NOMO-1 (cell line): ENCODE results near the gene NPAS3.

ENCODE experiments used
- DNase-seq, 2 experiments: peaks; one replicate each; lab custom pipeline; 2025; ENCODE audit not compliant: unreplicated experiment in 2 of 2; lab: John Stamatoyannopoulos, UW

The NPAS3 gene

DNA sequence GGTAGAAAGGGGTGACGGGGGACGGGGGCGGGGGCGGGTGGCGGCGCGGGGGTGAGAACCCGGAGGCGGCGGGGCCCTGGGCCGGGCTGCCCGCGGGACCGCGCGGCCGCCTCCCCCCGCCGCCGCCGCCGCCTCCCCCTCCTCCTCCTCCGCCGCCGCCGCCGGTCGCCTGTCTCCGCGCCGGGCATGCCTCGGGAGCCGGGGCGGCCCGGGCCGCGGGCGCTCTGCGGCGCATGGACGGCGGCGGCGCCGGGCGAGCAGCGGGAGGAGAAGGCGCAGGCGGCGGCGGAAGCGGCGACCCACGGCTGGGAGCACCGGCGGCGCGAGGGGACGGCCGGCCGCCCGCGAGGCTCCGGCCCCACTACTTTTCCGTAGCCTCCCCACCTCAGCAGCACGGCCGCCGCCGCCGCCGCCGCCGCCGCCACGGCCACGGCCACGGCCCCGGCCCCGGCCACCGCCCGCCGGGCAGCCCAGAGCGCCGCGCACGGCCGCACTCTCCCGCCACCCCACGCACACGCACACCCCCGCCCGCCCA, at the start of gene NPAS3:
NPAS3 (plus strand) TSS at position 161 of the 535 bp plus-strand sequence.
- DNase-seq: no peak

- no peak for DNase-seq
Measured at GRCh38 chr14:32896979-32897697, 41.5 kb upstream of the NPAS3 start.

GRCh38 chr14:32897698-32898064, 41.0 kb upstream of the NPAS3 start:
- DNase-seq: no peak

DNA sequence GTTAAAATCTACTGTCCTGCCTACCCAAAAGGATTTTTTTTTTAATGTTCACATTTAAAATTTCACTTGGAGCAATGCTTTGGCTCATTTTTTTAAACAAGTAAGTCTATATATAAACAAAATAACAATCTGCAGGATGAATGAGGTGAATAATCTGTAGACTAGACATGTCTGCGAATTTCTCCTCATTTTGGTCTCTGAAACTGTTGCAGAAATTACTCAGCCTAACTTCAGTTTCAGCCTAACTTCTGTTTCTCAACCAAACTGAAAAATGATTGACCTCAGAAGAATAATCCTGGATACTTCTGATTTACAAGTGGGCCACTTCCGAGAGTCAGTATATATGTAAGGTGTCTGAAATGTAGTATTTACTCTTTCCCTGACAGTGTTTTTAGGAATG, 39.8 kb upstream of the NPAS3 start:
- no peak for DNase-seq

- DNase-seq: no peak
Measured at GRCh38 chr14:32900547-32900946, 38.1 kb upstream of the NPAS3 start.

DNA sequence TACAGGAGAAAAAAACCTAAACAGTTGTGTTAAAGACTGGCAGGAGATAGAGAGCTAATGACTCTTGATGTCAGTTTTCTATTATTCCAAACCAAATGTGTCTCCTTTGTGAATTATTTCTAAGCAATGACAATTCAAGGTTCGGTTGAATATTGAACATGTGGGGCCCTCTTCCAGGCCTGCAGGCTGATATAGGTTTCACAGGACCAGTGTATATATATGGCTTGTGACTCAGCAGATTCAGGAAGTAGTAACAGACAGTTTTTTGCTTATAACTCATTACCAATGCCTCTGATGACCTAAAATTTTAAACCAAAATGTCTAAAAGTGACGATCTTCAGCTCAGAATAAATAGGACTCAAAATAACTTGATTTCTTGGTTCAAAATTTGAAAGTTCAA, 33.7 kb upstream of the NPAS3 start:
- DNase-seq: no peak

DNA sequence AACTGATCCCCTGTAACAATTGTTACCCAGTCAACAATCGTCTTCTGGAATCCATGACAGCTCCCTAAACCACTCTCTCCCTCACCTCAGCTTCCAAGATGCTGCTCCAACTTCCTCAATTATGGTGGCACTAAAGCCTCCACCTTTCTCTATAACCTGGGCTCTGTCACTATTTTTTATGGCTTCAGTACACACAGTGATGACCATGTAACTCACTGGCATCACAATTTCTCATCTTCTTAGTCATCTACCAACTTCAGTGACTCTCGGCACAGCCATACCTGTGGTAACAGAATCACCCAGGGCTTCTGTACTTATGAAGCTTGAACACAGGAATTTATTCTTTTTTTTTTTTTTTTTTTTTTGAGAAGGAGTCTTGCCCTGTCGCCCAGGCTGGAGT, 32.0 kb upstream of the NPAS3 start:
- DNase-seq: no peak

DNA sequence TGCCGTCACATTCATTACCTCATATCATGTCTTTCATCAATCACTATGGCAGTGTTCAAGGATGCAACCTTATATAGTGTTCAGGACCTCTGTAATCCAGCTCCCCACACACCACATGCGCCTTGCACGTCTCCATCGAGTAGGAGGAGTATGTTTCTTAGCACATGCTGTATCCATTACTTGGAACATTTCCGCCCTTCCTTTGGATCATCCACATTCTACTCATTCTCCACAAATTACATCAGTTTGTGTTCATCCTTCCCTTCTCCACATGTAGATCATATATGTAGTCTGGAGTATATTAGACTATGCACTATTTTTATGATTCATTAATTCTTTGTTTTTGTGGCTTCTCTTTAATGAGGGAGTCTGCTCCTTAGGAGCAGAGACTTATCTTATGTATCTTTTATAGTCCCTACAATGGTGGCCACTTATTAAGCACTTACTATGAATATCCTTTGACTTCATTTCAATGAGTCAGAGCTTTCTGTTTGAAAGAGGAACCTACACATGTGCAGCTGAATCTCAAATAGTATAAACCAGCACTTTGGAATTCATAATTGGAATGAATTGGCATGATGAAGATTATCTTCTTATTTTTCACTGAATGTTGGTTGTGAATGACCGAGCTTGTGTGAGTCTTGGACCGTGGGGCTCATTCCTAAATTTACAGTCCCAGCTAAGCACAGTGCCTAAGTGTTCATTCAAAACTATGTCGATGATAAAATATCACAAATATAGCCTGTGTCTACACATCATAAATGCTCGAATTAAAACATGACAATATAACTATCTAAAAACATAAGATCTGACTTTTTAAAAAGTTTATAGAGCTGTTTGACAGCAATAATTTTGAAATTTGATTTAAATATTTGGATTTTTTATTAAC, 30.2 kb upstream of the NPAS3 start:
- no peak for DNase-seq

DNA sequence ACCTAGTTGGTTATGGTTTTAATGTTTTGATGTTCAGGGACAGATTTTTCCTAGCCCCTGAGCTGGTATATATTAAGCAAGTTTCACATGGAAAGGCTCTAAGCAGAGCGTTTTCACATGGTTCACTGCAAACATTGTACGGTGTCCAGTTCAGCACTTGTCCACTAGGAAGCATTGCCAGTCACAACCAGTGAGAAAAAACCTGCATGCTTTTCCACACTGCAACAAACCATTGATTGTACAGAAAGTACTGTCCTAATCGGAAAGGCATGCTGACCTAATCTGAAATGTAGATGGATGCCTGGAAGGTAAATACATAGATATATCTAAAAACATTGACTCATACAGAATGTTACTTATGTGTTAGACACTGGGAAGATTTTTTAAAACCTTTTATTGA, 25.0 kb upstream of the NPAS3 start:
- no peak for DNase-seq

DNA sequence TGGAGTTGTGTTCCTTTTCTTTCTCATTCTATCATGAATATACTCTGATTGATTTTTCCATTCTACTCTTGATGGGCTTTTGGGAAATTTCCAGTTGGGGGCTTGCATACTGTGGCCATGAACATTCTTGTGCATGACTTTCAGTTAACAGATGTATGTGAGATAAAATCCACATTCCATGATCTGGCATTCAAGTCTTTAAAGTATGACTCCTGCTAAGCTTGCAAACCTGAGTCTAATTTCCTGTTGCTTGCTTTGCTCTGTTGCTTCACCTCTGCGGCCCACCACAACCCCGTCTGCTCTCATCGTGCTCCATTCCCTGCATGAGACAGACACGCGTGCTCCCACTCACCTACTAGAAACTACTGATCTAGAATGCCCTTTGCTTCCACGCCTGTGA, 24.3 kb upstream of the NPAS3 start:
- DNase-seq: no peak

GRCh38 chr14:32920696-32921276, 17.9 kb upstream of the NPAS3 start:
- no peak for DNase-seq

DNA sequence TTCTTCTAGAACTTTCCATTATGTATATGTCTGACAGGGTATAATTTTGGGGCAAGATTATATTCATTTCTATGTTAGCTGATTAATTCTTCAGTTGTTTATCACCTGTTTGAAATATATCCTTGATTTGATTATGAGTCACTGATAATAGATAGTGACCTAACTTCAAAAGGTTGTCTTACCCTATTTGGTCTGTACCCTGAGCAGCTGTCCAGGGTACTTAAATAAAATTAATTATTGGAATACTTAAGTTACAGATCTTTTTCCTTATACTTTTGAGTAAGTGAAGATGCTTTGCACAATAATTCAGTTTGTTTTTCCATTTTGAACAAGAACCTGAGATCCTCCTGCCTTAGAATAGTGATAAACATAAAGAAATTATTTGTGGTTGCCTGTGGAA, 13.2 kb upstream of the NPAS3 start:
- DNase-seq: no peak

- DNase-seq: no peak
Measured at GRCh38 chr14:32932302-32932913, 6.3 kb upstream of the NPAS3 start.

DNA sequence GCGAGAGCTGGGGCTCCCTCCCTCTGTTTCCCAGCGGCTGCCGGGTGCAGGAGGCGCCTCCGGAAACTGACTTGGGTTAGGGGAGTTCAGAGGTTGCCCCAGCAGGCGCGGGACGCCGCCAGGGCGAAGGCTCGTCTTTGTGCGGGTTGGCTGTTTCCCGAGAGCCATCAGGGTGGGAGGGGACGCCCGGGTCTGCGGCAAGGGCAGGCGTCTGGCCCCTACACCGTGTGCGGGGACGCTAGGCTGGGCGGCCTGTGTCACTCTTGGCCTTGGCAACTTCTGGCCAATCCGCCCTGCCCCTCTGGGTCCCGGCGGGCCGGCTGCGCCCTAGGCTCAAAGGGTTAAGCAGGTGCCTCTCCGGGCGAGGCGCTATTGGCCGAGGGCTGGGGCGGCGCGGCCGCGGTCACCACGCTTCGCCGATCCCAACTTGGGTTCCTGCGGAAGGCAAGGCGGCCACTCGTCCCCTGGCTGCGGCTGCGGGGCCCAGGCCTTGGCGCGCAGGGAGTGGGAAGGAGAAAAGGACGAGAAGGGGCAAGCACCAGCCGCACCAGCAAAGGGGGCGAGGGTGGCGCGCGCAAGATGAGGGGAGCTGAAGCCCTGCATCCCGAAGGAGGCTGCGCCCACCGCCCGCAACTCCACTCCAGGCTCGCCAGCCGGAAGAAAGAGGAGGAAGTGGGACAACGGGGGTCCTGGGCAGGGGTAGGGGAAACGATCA, 5.6 kb upstream of the NPAS3 start:
- no peak for DNase-seq

- DNase-seq: no peak
Measured at GRCh38 chr14:32933629-32934072, 5.0 kb upstream of the NPAS3 start.

GRCh38 chr14:32934073-32934880, 4.4 kb upstream of the NPAS3 start:
- no peak for DNase-seq

GRCh38 chr14:32934881-32935633, 3.6 kb upstream of the NPAS3 start:
- DNase-seq: no peak

DNA sequence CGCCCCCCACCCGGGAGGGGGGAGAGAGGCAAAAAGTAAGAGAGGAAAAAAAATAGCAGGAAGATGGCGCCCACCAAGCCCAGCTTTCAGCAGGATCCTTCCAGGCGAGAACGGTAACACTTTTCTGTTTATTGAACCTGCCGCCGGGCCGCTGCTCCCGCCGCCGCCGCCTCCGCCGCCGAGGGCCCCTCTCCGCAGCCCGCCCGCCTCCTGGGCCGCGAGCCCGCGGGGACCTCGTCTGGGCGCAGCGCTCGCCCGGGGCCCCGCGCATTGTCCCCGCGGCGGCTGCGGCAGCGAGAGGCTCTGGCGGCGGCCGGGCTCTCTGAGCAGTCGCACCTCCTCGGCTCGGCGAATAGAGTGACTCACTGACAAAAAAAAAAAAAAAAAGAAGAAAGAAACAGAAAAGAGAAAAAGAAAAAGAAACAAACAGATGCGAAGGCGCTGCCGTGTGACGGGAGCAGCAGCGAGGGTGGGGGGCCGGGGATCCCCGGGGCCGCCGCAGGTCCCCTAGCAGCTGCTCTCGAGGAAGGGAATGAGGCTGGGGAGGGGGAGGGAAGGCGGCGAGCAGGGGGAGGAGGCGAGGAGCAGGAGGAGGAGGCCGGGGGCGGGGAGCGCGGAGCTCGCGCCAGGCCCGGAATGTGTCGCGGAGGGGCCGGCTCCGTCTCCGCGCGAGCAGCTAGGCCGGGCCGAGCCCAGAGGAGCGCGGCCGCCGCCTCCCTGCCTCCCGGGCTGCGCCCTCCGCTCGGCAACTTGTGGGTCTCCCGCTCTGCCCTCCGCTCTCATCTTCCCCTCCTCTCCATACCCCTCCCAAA, 781 bp downstream of the NPAS3 start:
- no peak for DNase-seq
